ENCODE measurements around the gene TSKS.

The TSKS gene

GRCh38 chr19:49763230-49763629 lies at the start of gene TSKS:
Gene TSKS (minus strand): TSS chr19:49763306. CDS start chr19:49763247, 59 bp downstream.
- DNase-seq (ENCODE audit: low spot score), result no peak

GRCh38 chr19:49812452-49812996 lies 49.4 kb upstream of the TSKS start:
- no peak for DNase-seq (ENCODE audit: low spot score)

- no peak for DNase-seq (ENCODE audit: low spot score)
These were observed 48.2 kb upstream of the TSKS start for GRCh38 chr19:49811328-49811727.

- DNase-seq (ENCODE audit: low spot score), result no peak
These were observed 46.9 kb upstream of the TSKS start for GRCh38 chr19:49809941-49810389.

- DNase-seq (ENCODE audit: low spot score), result peak; percentile 70
These were observed 46.2 kb upstream of the TSKS start for GRCh38 chr19:49809160-49809940.

GRCh38 chr19:49808711-49809159 lies 45.6 kb upstream of the TSKS start:
- peak; percentile 91 for DNase-seq (ENCODE audit: low spot score)

- DNase-seq (ENCODE audit: low spot score), result no peak
These were observed 45.0 kb upstream of the TSKS start for GRCh38 chr19:49807904-49808675.

GRCh38 chr19:49807058-49807903 lies 44.2 kb upstream of the TSKS start:
- DNase-seq (ENCODE audit: low spot score), result no peak

GRCh38 chr19:49806620-49806959 lies 43.5 kb upstream of the TSKS start:
- no peak for DNase-seq (ENCODE audit: low spot score)

- no peak for DNase-seq (ENCODE audit: low spot score)
These were observed 42.9 kb upstream of the TSKS start for GRCh38 chr19:49805822-49806619.

GRCh38 chr19:49803529-49803856 lies 40.4 kb upstream of the TSKS start:
- no peak for DNase-seq (ENCODE audit: low spot score)

- no peak for DNase-seq (ENCODE audit: low spot score)
These were observed 39.9 kb upstream of the TSKS start for GRCh38 chr19:49802836-49803528.

- no peak for DNase-seq (ENCODE audit: low spot score)
These were observed 39.0 kb upstream of the TSKS start for GRCh38 chr19:49801966-49802661.

GRCh38 chr19:49801401-49801888 lies 38.3 kb upstream of the TSKS start:
- no peak for DNase-seq (ENCODE audit: low spot score)

- no peak for DNase-seq (ENCODE audit: low spot score)
These were observed 37.7 kb upstream of the TSKS start for GRCh38 chr19:49800771-49801170.

GRCh38 chr19:49799798-49800376 lies 36.8 kb upstream of the TSKS start:
- peak; percentile 27 for DNase-seq (ENCODE audit: low spot score)

GRCh38 chr19:49799271-49799797 lies 36.2 kb upstream of the TSKS start:
- DNase-seq (ENCODE audit: low spot score), result no peak

GRCh38 chr19:49798574-49798973 lies 35.5 kb upstream of the TSKS start:
- DNase-seq (ENCODE audit: low spot score), result no peak

- DNase-seq (ENCODE audit: low spot score), result no peak
These were observed 32.5 kb upstream of the TSKS start for GRCh38 chr19:49795615-49796014.

GRCh38 chr19:49793561-49793840 lies 30.4 kb upstream of the TSKS start:
- DNase-seq (ENCODE audit: low spot score), result no peak
